HL-60 (cell line): Measurements from ENCODE around the gene MTIF3.

ENCODE experiments used
- DNase-seq, 2 experiments: peaks; one replicate each; pipeline ENCODE4 v3.0.0-alpha.2; 2010 to 2020; ENCODE audit warnings: low read depth in 1 of 2, low spot score in 1 of 2
- H3K27ac ChIP-seq: fragments of 250-450 bp; sonication (Bioruptor Pico); replicated peaks from 2 replicates; pipeline ENCODE4 v1.5.1; 2020; ENCODE audit warnings: mild to moderate bottlenecking, moderate library complexity
- H3K27me3 ChIP-seq: fragments of 250-450 bp; sonication (Bioruptor Pico); 2 replicates; pipeline ENCODE4 v1.5.1; 2021; ENCODE audit warnings: mild to moderate bottlenecking, moderate library complexity; ENCODE audit not compliant: insufficient read depth, poor library complexity, severe bottlenecking
- H3K4me3 ChIP-seq: replicated peaks from 2 replicates; pipeline ENCODE4 v1.5.1; 2011; ENCODE audit warnings: mild to moderate bottlenecking, control low read depth, low read length; ENCODE audit not compliant: insufficient read depth
- CTCF ChIP-seq: IDR thresholded peaks from one replicate; pipeline ENCODE4 v1.5.1; 2011; ENCODE audit warnings: low read length, control low read depth, inconsistent platforms; ENCODE audit not compliant: insufficient read depth
- GABPA ChIP-seq: IDR thresholded peaks from 2 replicates; pipeline ENCODE4 v1.6.1; 2012; ENCODE audit warnings: low read depth
- POLR2AphosphoS5 ChIP-seq: IDR thresholded peaks from 2 replicates; pipeline ENCODE4 v1.6.1; 2012; ENCODE audit warnings: low read depth
- REST ChIP-seq: IDR thresholded peaks from 2 replicates; pipeline ENCODE4 v1.6.1; 2012; ENCODE audit warnings: low read depth; ENCODE audit not compliant: insufficient replicate concordance
- SPI1 ChIP-seq: IDR thresholded peaks from 2 replicates; pipeline ENCODE4 v1.6.1; 2012; ENCODE audit warnings: low read depth, mild to moderate bottlenecking, borderline replicate concordance

MTIF3 gene

GRCh38 chr13:27404680-27405079 lies 45.7 kb downstream of the MTIF3 start:
- Histone ChIP-seq H3K27ac (no peak overlapping the region), H3K27me3 (no peaks in the 10 kb centered on the region), H3K4me3 (no peak overlapping the region)
- no peak for DNase-seq
- TF ChIP-seq GABPA (no peak), SPI1 (no peak), POLR2AphosphoS5 (no peak), REST (no peak), CTCF (no peak)

GRCh38 chr13:27403727-27404385 lies 46.5 kb downstream of the MTIF3 start:
- TF ChIP-seq SPI1 (no peak), CTCF (no peak), REST (no peak), GABPA (no peak)
- DNase-seq: no peak
- Histone ChIP-seq H3K27ac (no peak overlapping the region), H3K27me3 (no peaks in the 10 kb centered on the region), H3K4me3 (no peak overlapping the region)

GRCh38 chr13:27403203-27403678 lies 47.1 kb downstream of the MTIF3 start:
- TF ChIP-seq SPI1 (no peak), REST (no peak), GABPA (no peak), POLR2AphosphoS5 (no peak), CTCF (no peak)
- Histone ChIP-seq H3K27ac (no peak overlapping the region), H3K27me3 (no peaks in the 10 kb centered on the region), H3K4me3 (no peak overlapping the region)
- DNase-seq: no peak
